HCT116 (cell line): ENCODE measurements around the gene PARD6G. TPM values are rescaled to one million over a fixed set of nuclear protein-coding genes. Genes with fewer than 3 reads are reported as not detected.

Source experiments
- ATAC-seq: fragments of 200-7000 bp; cut with Tn5 transposase; 2 replicates; pipeline ENCODE4 v1.9.1; 2020; ENCODE audit warnings: mild to moderate bottlenecking, moderate library complexity
- BruUV-seq: library from RNA; stranded (reverse); fragments of 400-500 nt; replicated peaks from 2 replicates; lab custom pipeline; 2021; lab: Mats Ljungman, UMichigan
- CTCF ChIA-PET: fragments of 300-600 bp; sonication (Branson Sonifier 250); formaldehyde crosslinking; loops from one replicate; lab custom pipeline; 2021; ENCODE audit warnings: antibody characterized with exemption; lab: Charles Lee
- POLR2A ChIA-PET: fragments of 300-600, 350-600 bp; sonication (Branson Sonifier 250); formaldehyde crosslinking; loops from one replicate; lab custom pipeline; 2021; ENCODE audit warnings: antibody characterized with exemption; lab: Charles Lee
- RAD21 ChIA-PET, 2 experiments: fragments of 300-600 bp; sonication (Branson Sonifier 250); formaldehyde crosslinking; loops; one replicate each; lab custom pipeline; 2023; ENCODE audit warnings: low total read pairs in 2 of 2; ENCODE audit not compliant: uncharacterized antibody in 2 of 2, unreplicated experiment in 2 of 2, low non-redundant PET in 1 of 2; lab: Charles Lee
- DNase-seq: peaks from one replicate; pipeline ENCODE4 v3.0.0-alpha.2; 2010; ENCODE audit warnings: low read depth, low spot score
- H2AFZ ChIP-seq: fragments of 200-600 bp; shearing (Covaris generic), sonication (generic); 2 replicates; pipeline ENCODE4 v1.6.1; 2017; ENCODE audit warnings: low read depth, mixed run types, mixed read lengths, antibody characterized with exemption, low read length; ENCODE audit not compliant: poor library complexity, severe bottlenecking
- H3K27ac ChIP-seq: 2 replicates; pipeline ENCODE4 v1.5.1; 2012; ENCODE audit warnings: low read depth, low read length
- H3K27me3 ChIP-seq: fragments of 200-600 bp; sonication (generic); 2 replicates; pipeline ENCODE4 v1.6.1; 2016; ENCODE audit warnings: mixed run types, low read length, mixed read lengths; ENCODE audit not compliant: insufficient read depth
- H3K36me3 ChIP-seq, 2 experiments: fragments of 200-500 bp in 1 of 2; fragments of 200-600 bp in 1 of 2; sonication (Bioruptor generic) in 1 of 2; sonication (generic) in 1 of 2; 2 replicates each; pipeline versions ENCODE4 v1.5.1 to v1.6.1; 2014 to 2016; ENCODE audit warnings: low read length in 2 of 2, inconsistent platforms in 1 of 2, mixed read lengths in 1 of 2, mixed run types in 1 of 2; ENCODE audit not compliant: insufficient read depth in 2 of 2, control insufficient read depth in 1 of 2
- H3K4me1 ChIP-seq, 2 experiments: fragments of 200-600 bp in 1 of 2; sonication (generic) in 1 of 2; 2 replicates each; pipeline versions ENCODE4 v1.5.1 to v1.6.1; 2012 to 2017; ENCODE audit warnings: low read length in 2 of 2, inconsistent platforms in 1 of 2, mild to moderate bottlenecking in 1 of 2, mixed read lengths in 1 of 2, mixed run types in 1 of 2, moderate library complexity in 1 of 2; ENCODE audit not compliant: insufficient read depth in 2 of 2, control insufficient read depth in 1 of 2
- H3K4me2 ChIP-seq: fragments of 200-600 bp; sonication (generic); 2 replicates; pipeline ENCODE4 v1.6.1; 2017; ENCODE audit warnings: mixed run types, low read length, mixed read lengths
- H3K4me3 ChIP-seq, 2 experiments: fragments of 200-600 bp in 1 of 2; sonication (generic) in 1 of 2; replicated peaks in 1 of 2; 2 replicates each; pipeline ENCODE4 v1.5.1; 2011 to 2016; ENCODE audit warnings: low read length in 2 of 2, control low read depth in 1 of 2, low read depth in 1 of 2, mild to moderate bottlenecking in 1 of 2, mixed read lengths in 1 of 2, mixed run types in 1 of 2
- H3K79me2 ChIP-seq: fragments of 200-600 bp; sonication (generic); 2 replicates; pipeline ENCODE4 v1.6.1; 2017; ENCODE audit warnings: mild to moderate bottlenecking, mixed run types, low read length, moderate library complexity, mixed read lengths; ENCODE audit not compliant: insufficient read depth
- H3K9ac ChIP-seq: fragments of 200-600 bp; sonication (generic); 2 replicates; pipeline ENCODE4 v1.6.1; 2016; ENCODE audit warnings: low read length, mixed read lengths
- H3K9me2 ChIP-seq: fragments of 200-600 bp; sonication (generic), shearing (Covaris generic); 2 replicates; pipeline ENCODE4 v1.6.1; 2017; ENCODE audit warnings: mixed run types, mild to moderate bottlenecking, moderate library complexity; ENCODE audit not compliant: insufficient read depth
- H3K9me3 ChIP-seq, 2 experiments: fragments of 200-500 bp in 1 of 2; fragments of 200-600 bp in 1 of 2; sonication (Bioruptor generic) in 1 of 2; sonication (generic) in 1 of 2; 2 replicates each; pipeline ENCODE4 v1.6.1; 2014 to 2017; ENCODE audit warnings: low read length in 2 of 2, mixed read lengths in 2 of 2, inconsistent platforms in 1 of 2, low read depth in 1 of 2, mild to moderate bottlenecking in 1 of 2, mixed run types in 1 of 2, moderate library complexity in 1 of 2; ENCODE audit not compliant: control insufficient read depth in 1 of 2, insufficient read depth in 1 of 2
- H4K20me1 ChIP-seq: fragments of 200-600 bp; sonication (generic), shearing (Covaris generic); 2 replicates; pipeline ENCODE4 v1.6.1; 2017; ENCODE audit warnings: mixed run types, mild to moderate bottlenecking, moderate library complexity; ENCODE audit not compliant: insufficient read depth
- ATF3 ChIP-seq: IDR thresholded peaks from 2 replicates; pipeline ENCODE4 v1.6.1; 2012
- CTCF ChIP-seq, 3 experiments: fragments of 200-600 bp in 1 of 3; sonication (generic) in 1 of 3; IDR thresholded peaks in 2 of 3; conservative IDR thresholded peaks in 1 of 3; 2 replicates each; pipeline ENCODE4 v1.5.1; 2012 to 2017; ENCODE audit warnings: low read depth in 2 of 3, low read length in 2 of 3, antibody characterized with exemption in 1 of 3, borderline replicate concordance in 1 of 3, control low read depth in 1 of 3, mild to moderate bottlenecking in 1 of 3, mixed read lengths in 1 of 3, mixed run types in 1 of 3, moderate library complexity in 1 of 3; ENCODE audit not compliant: insufficient read depth in 1 of 3
- FOSL1 ChIP-seq: IDR thresholded peaks from 2 replicates; pipeline ENCODE4 v1.6.1; 2012; ENCODE audit warnings: low read depth
- JUND ChIP-seq: IDR thresholded peaks from 2 replicates; pipeline ENCODE4 v1.6.1; 2012
- POLR2AphosphoS5 ChIP-seq: IDR thresholded peaks from 2 replicates; pipeline ENCODE4 v1.6.1; 2011; ENCODE audit warnings: mild to moderate bottlenecking, low read depth, low read length, moderate library complexity
- TCF7L2 ChIP-seq: IDR thresholded peaks from 2 replicates; pipeline ENCODE4 v1.7.0; 2011; ENCODE audit warnings: borderline replicate concordance, inconsistent platforms; ENCODE audit not compliant: insufficient read depth, insufficient read length; ENCODE audit errors: extremely low read depth
- YY1 ChIP-seq: IDR thresholded peaks from 2 replicates; pipeline ENCODE4 v1.6.1; 2011; ENCODE audit warnings: low read length, low read depth, moderate library complexity, mild to moderate bottlenecking; ENCODE audit not compliant: insufficient replicate concordance; ENCODE audit errors: extremely low read depth
- ZFX ChIP-seq: fragments of 450-650 bp; IDR thresholded peaks from 2 replicates; pipeline ENCODE4 v1.6.1; 2017
- intact Hi-C: fragments of 100-400 bp; cut with micrococcal nuclease; formaldehyde crosslinking; loops from 2 replicates; pipeline ENCODE4 v1.10.0; 2022
- total RNA-seq: library from RNA; stranded (reverse); gene quantifications from one replicate; pipeline ENCODE4 v1.2.1, GENCODE V29; 2021; ENCODE audit not compliant: unreplicated experiment

The PARD6G gene
- total RNA-seq, 1 experiment from 2014 or later: 12.8 TPM

- no peak overlapping the region for H2AFZ ChIP-seq
- H3K4me2 ChIP-seq: no peak overlapping the region
- H3K4me3 ChIP-seq: no peak overlapping the region
- ChIA-PET CTCF (no interaction called here), RAD21 (no interaction called here), POLR2A (no interaction called here)
- H3K9ac ChIP-seq: no peak overlapping the region
- no peaks in the 10 kb centered on the region for H4K20me1 ChIP-seq
- no peak overlapping the region for H3K27ac ChIP-seq
- ATAC-seq: no peak
- H3K9me3 ChIP-seq: 0 out of 4 replicates have a peak, but pooled peaks cover 0 to 3% of the 10 kb centered on the region in 2 experiments
- no peak for DNase-seq
- no peaks in the 10 kb centered on the region for H3K9me2 ChIP-seq
- H3K27me3 ChIP-seq: no peaks in the 10 kb centered on the region
- H3K4me1 ChIP-seq: no peaks in the 10 kb centered on the region
- intact Hi-C loops: no loop called here
- H3K79me2 ChIP-seq: no peaks in the 10 kb centered on the region
- no peaks in the 10 kb centered on the region for H3K36me3 ChIP-seq
- TF ChIP-seq POLR2AphosphoS5 (no peak), JUND (no peak), ZFX (no peak), ATF3 (no peak), TCF7L2 (no peak), FOSL1 (no peak), YY1 (no peak), CTCF (IDR thresholded peaks at IDR 0.05 in 2 of 3, conservative IDR thresholded peaks at IDR 0.05 in 1 of 3; ENCODE audit: borderline replicate concordance in 1 of 3, insufficient read depth in 1 of 3, low read depth in 2 of 3, low read length in 2 of 3) (no peak)
- no TSS peak for BruUV-seq
Measured at GRCh38 chr18:80218341-80219227, 28.7 kb downstream of the PARD6G start.
